GM21528 (cell line): ENCODE results near the gene SGPL1.

Source experiments
- ATAC-seq: cut with Tn5 transposase; IDR thresholded peaks from one replicate; pipeline ENCODE4 v1.9.1; 2021; ENCODE audit warnings: mild to moderate bottlenecking, moderate library complexity; ENCODE audit not compliant: unreplicated experiment, low FRiP score

Gene SGPL1

GRCh38 chr10:70874061-70874460 is 58.3 kb downstream of the SGPL1 start:
- ATAC-seq = no peak

GRCh38 chr10:70879207-70879606 is 63.5 kb downstream of the SGPL1 start:
- ATAC-seq = no peak

- ATAC-seq = no peak
These were observed 64.4 kb downstream of the SGPL1 start for GRCh38 chr10:70880077-70880534.

GRCh38 chr10:70884741-70885140 is 69.0 kb downstream of the SGPL1 start:
- ATAC-seq = no peak

- ATAC-seq = no peak
These were observed 69.7 kb downstream of the SGPL1 start for GRCh38 chr10:70885481-70885880.

- no peak for ATAC-seq
These were observed 70.5 kb downstream of the SGPL1 start for GRCh38 chr10:70885931-70886903.

- no peak for ATAC-seq
These were observed 71.3 kb downstream of the SGPL1 start for GRCh38 chr10:70886921-70887665.

GRCh38 chr10:70887804-70888800 is 72.4 kb downstream of the SGPL1 start, which contains the start of gene PCBD1:
Gene PCBD1, minus strand, starts transcription at chr10:70888565. Its CDS starts 32 bp downstream, at chr10:70888533.
- peak; percentile 71 for ATAC-seq

GRCh38 chr10:70889291-70889690 is 73.5 kb downstream of the SGPL1 start:
- no peak for ATAC-seq

GRCh38 chr10:70890917-70891431 is 75.2 kb downstream of the SGPL1 start:
- no peak for ATAC-seq

GRCh38 chr10:70891627-70892026 is 75.9 kb downstream of the SGPL1 start:
- ATAC-seq = no peak

- ATAC-seq = no peak
These were observed 76.9 kb downstream of the SGPL1 start for GRCh38 chr10:70892631-70893030.

GRCh38 chr10:70893227-70894006 is 77.7 kb downstream of the SGPL1 start:
- ATAC-seq = no peak

GRCh38 chr10:70894416-70894815 is 78.7 kb downstream of the SGPL1 start:
- no peak for ATAC-seq

GRCh38 chr10:70896551-70896950 is 80.8 kb downstream of the SGPL1 start:
- ATAC-seq = no peak

GRCh38 chr10:70898687-70899086 is 82.9 kb downstream of the SGPL1 start:
- ATAC-seq = no peak

GRCh38 chr10:70899096-70899495 is 83.3 kb downstream of the SGPL1 start:
- no peak for ATAC-seq

GRCh38 chr10:70901276-70901878 is 85.6 kb downstream of the SGPL1 start:
- ATAC-seq = no peak
